ENCODE measurements around the gene PBX2. TPM values are rescaled to one million over a fixed set of nuclear protein-coding genes. Genes with fewer than 3 reads are reported as not detected.

Gene PBX2
- total RNA-seq, 4 donors from 2014 or later, result 27.7 to 65.3 (median 34.6) TPM

GRCh38 chr6:32174416-32174815, 15.6 kb downstream of the PBX2 start:
- ATAC-seq (ENCODE audit: low FRiP score) (no peak), DNase-seq (ENCODE audit: low spot score) (no peak)
- TF ChIP-seq CTCF (IDR thresholded peaks at IDR 0.05), result no peak

- DNase-seq (ENCODE audit: low spot score) (no peak), ATAC-seq (ENCODE audit: low FRiP score) (no peak)
- TF ChIP-seq CTCF (IDR thresholded peaks at IDR 0.05), result no peak
Observed at GRCh38 chr6:32173051-32173727, 16.8 kb downstream of the PBX2 start.

GRCh38 chr6:32171234-32171633, 18.8 kb downstream of the PBX2 start:
- no peak for TF ChIP-seq CTCF (IDR thresholded peaks at IDR 0.05)
- no peak for ATAC-seq (ENCODE audit: low FRiP score)
- DNase-seq (ENCODE audit: low spot score), result no peak

GRCh38 chr6:32170294-32170693, 19.7 kb downstream of the PBX2 start:
- no peak for TF ChIP-seq CTCF (IDR thresholded peaks at IDR 0.05)
- DNase-seq (ENCODE audit: low spot score) (no peak), ATAC-seq (ENCODE audit: low FRiP score) (no peak)

GRCh38 chr6:32168807-32169591, 21.0 kb downstream of the PBX2 start:
- no peak for DNase-seq (ENCODE audit: low spot score)
- no peak for TF ChIP-seq CTCF (IDR thresholded peaks at IDR 0.05)
- ATAC-seq (ENCODE audit: low FRiP score), result no peak

GRCh38 chr6:32168350-32168749, 21.7 kb downstream of the PBX2 start:
- ATAC-seq (ENCODE audit: low FRiP score) (no peak), DNase-seq (ENCODE audit: low spot score) (no peak)
- no peak for TF ChIP-seq CTCF (IDR thresholded peaks at IDR 0.05)
